Measurements from ENCODE around the gene BACH2.

BACH2 gene

DNA sequence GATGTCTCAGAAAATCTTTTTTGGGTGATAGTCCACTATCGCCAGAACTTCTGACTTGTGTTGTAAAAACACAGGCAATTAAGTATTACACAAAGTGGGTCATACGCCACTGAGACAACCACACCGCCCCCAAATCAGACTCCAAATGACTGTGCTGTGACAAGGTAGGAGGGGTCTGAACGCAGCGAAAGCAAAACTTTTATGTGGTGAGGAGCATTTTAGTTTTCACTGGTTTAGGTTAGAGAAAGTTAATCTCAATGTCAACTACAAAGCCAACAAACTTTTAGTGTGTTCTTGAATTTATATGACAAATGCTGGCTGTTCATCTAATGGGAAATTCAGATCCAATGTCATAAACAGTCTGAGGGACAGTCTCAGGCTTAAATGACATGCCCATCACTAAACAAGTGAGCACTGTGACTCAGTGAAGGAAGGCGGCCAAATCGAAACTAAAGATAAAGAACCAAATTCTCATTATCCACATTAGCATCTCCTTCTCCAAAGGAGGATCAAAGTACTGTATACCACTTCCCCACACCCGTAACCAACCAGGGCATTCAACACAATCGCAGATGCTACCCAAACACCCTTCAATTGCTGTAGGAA lies 215.7 kb downstream of the BACH2 start:
- Histone ChIP-seq H3K27ac (ENCODE audit: low read depth, low read length) (no peak overlapping the region), H3K36me3 (ENCODE audit: insufficient read depth, low read length) (no peaks in the 10 kb centered on the region), H2AFZ (ENCODE audit: low read length, unreplicated experiment) (no peak overlapping the region), H3K4me3 (ENCODE audit: low read depth, low read length) (no peak overlapping the region), H3K79me2 (ENCODE audit: control insufficient read depth, insufficient read depth, low read length, unreplicated experiment) (no peaks in the 10 kb centered on the region), H3K27me3 (ENCODE audit: insufficient read depth, low read length) (peaks cover 17% of the 10 kb centered on the region), H3K4me1 (ENCODE audit: control insufficient read depth, insufficient read depth, low read length, unreplicated experiment) (no peaks in the 10 kb centered on the region)

DNA sequence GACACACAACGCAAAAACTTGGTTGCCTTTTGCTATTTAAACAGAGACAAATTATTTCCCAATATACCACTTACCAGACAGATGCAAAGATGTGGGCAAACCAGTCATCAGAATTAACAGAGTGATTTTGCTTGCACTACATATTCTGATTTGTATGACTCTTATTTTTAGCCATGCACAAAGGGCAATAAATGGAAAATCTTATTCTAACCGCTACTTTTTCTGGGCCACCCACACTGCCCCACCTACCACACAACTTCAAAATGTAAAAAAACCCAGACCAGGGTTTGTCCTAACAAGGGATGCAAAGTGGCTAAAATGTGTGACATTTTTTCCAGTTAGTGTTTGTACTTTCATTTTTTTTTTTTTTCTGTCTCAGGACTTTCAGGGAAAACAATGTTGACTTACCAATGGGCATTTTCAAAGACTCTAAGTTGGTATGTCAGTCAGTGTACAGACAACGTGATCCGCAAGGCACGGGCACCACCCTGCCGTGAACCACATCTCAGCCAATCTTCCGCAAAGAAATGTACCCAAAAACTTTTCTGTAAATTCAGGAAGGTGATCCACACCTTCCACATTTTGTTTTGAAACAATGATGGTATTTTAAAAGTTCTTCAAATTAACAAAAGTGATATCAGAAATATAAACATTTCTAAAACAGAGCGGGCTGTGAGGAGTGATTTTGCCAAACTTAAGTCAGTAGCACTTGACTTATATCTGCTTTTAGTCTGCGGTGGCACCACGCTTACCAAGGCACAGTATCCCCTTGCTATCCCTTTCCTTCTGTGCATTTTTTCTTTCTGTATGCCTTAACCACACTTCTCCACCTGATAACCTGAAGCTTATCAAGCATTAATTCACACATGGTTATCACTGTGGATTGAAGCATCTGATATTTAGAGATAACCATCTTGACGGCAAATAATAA lies 216.8 kb downstream of the BACH2 start:
- no peaks in the 10 kb centered on the region for H3K79me2 ChIP-seq (ENCODE audit: control insufficient read depth, insufficient read depth, low read length, unreplicated experiment)

DNA sequence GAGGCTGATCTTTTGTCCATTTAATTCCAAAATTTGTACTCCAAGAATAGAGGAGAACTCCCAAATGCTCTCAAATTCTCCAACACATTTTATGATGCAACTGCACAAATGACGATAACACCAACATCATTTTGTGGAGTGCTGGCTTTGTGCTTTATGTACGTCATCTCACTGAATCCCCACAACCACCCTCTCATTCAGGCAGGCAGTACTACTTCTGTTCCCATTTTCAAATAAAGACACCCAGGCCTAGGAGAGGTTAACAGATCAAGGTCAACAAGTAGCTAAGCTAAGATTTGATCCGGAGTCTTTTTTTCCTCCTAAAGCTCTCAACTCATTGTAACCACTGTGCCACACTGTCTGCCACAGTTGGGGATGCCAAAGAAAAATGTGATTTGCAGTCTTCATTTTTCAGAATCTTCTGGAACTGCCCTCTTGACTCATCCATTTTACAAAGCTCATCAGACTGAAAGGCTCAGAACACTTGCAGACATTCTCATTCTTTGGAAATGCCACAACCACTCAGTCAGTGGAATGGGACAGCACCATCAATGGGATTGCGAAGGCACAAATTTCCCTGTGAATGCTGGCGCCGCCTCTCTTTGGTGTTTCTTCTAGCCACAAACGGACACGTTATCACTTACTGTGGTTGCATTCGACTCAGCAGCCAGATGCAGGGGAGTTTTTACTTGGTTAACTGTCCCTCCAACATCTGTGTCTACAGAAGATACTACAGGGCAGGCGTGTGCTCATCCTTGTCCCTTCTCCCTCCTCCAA lies 217.9 kb downstream of the BACH2 start:
- no peak overlapping the region for H3K27ac ChIP-seq (ENCODE audit: low read depth, low read length)
- no peaks in the 10 kb centered on the region for H3K36me3 ChIP-seq (ENCODE audit: insufficient read depth, low read length)
- no peak overlapping the region for H3K4me3 ChIP-seq (ENCODE audit: low read depth, low read length)
- H3K79me2 ChIP-seq (ENCODE audit: control insufficient read depth, insufficient read depth, low read length, unreplicated experiment): no peaks in the 10 kb centered on the region
- H3K4me1 ChIP-seq (ENCODE audit: control insufficient read depth, insufficient read depth, low read length, unreplicated experiment): no peaks in the 10 kb centered on the region
- H3K27me3 ChIP-seq (ENCODE audit: insufficient read depth, low read length): peaks cover 37% of the 10 kb centered on the region
- H2AFZ ChIP-seq (ENCODE audit: low read length, unreplicated experiment): no peak overlapping the region

More for the DNA sequence above, 216.8 kb downstream of the BACH2 start:
- Histone ChIP-seq H3K4me1 (ENCODE audit: control insufficient read depth, insufficient read depth, low read length, unreplicated experiment) (no peaks in the 10 kb centered on the region), H3K4me3 (ENCODE audit: low read depth, low read length) (no peak overlapping the region), H3K36me3 (ENCODE audit: insufficient read depth, low read length) (no peaks in the 10 kb centered on the region), H3K27ac (ENCODE audit: low read depth, low read length) (no peak overlapping the region), H2AFZ (ENCODE audit: low read length, unreplicated experiment) (no peak overlapping the region), H3K27me3 (ENCODE audit: insufficient read depth, low read length) (peaks cover 28% of the 10 kb centered on the region)

DNA sequence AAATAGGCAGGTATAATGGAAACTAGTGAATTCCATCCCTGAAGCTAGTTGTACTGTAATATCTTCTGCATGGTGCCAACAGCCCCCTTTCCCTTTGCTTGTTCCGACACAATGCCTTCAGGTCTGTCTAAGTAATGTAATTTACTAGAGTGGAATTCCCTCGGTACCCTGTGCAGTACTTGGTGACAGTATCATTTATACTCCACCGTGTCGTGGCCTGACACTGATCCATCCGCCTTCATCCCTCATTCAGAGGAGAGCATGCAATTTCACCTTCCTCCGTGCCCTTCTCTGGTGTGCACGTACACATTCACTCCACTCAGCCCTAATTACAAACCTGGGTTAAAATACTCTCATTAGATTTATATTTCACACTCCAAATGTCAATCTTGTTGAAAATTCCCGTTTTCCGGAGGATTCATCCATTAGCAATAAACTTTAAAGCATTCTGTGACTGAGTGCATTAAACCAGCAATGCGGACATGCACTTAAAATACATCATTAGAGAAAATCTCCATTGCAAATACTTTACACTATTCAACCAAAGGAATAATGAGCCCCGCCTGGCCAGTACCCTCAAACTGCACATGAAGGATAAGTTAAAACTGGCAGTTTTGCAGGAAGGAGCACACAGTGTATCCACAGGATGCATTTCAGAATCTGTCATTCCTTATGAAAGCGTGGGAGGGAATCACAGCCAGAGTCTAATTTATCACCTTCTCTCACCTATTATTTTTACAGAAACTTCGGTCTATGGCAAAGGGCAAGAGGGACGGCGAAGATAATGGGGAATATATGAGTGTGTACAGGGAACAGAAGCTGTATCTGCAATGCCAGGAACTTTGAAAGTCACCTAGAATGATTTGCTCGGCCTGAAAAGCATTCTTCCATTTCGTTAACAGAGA lies 219.9 kb downstream of the BACH2 start:
- Histone ChIP-seq H3K4me3 (ENCODE audit: low read depth, low read length) (no peak overlapping the region), H2AFZ (ENCODE audit: low read length, unreplicated experiment) (no peak overlapping the region), H3K27ac (ENCODE audit: low read depth, low read length) (no peak overlapping the region), H3K79me2 (ENCODE audit: control insufficient read depth, insufficient read depth, low read length, unreplicated experiment) (no peaks in the 10 kb centered on the region), H3K27me3 (ENCODE audit: insufficient read depth, low read length) (peaks cover 48% of the 10 kb centered on the region), H3K4me1 (ENCODE audit: control insufficient read depth, insufficient read depth, low read length, unreplicated experiment) (no peaks in the 10 kb centered on the region), H3K36me3 (ENCODE audit: insufficient read depth, low read length) (no peaks in the 10 kb centered on the region)

DNA sequence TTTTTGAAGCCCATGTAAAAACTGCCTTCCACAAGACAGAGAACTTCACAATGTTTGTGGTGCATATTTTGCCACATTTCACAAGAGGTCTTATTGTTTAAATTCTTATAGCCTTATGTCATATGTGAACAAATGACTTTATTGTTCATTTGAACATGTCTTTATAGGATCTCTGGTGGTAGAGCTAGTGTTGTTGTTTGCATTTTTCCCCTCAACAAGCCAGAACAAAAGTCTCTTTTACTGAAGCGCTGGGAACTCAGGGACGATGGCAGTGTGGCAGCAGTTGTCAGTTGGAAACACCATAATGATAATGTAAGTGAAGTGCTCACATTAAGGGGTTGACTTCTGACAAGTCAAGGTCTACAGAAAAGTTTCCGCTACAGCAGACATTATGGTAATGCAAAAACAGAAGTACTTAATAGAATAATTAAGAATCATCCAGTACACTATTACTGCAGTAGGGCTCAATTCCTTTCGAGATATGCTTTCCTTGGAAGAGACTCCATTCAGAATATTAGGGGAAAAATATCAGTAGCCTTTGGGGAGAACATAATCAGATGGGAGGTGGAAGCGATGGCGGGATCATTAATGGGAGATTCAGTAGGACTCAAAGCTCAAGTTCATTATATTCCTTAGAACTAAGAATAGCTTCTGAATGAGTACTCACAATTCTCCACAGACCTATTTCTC lies 222.3 kb downstream of the BACH2 start:
- Histone ChIP-seq H2AFZ (ENCODE audit: low read length, unreplicated experiment) (no peak overlapping the region), H3K27me3 (ENCODE audit: insufficient read depth, low read length) (peaks cover 46% of the 10 kb centered on the region)

DNA sequence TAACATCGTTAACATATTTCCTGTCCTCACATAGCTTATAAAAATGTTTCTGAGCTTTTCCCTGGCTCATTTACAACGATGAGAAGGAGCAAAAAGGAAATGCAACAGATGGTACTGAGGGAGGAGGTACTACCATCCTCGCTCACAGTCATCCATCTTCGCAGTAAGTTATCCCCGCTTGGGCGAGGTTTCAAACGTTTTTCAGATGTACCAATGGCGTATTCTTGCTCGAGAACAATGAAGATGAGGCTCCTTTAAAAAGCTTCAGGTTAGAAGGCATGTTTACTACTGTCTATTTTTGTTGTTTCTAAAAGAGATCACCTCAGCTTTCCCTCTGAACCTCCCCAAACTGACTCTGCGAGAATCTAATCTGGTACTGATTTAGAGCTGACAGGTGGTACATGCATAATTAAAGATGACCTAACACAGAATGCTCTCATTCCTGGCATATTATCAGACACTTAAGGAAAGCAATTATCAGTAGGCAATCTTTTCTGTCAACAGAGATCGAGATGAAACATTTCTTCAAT lies 223.6 kb downstream of the BACH2 start:
- H3K36me3 ChIP-seq (ENCODE audit: insufficient read depth, low read length): no peaks in the 10 kb centered on the region
- H3K4me1 ChIP-seq (ENCODE audit: control insufficient read depth, insufficient read depth, low read length, unreplicated experiment): peaks cover 14% of the 10 kb centered on the region
- H3K27me3 ChIP-seq (ENCODE audit: insufficient read depth, low read length): peaks cover 46% of the 10 kb centered on the region
- H2AFZ ChIP-seq (ENCODE audit: low read length, unreplicated experiment): no peak overlapping the region
- H3K79me2 ChIP-seq (ENCODE audit: control insufficient read depth, insufficient read depth, low read length, unreplicated experiment): no peaks in the 10 kb centered on the region
- no peak overlapping the region for H3K4me3 ChIP-seq (ENCODE audit: low read depth, low read length)
- no peak overlapping the region for H3K27ac ChIP-seq (ENCODE audit: low read depth, low read length)

More for the DNA sequence above, 222.3 kb downstream of the BACH2 start:
- Histone ChIP-seq H3K4me3 (ENCODE audit: low read depth, low read length) (no peak overlapping the region), H3K36me3 (ENCODE audit: insufficient read depth, low read length) (no peaks in the 10 kb centered on the region), H3K4me1 (ENCODE audit: control insufficient read depth, insufficient read depth, low read length, unreplicated experiment) (peaks cover 2% of the 10 kb centered on the region), H3K79me2 (ENCODE audit: control insufficient read depth, insufficient read depth, low read length, unreplicated experiment) (no peaks in the 10 kb centered on the region), H3K27ac (ENCODE audit: low read depth, low read length) (no peak overlapping the region)

DNA sequence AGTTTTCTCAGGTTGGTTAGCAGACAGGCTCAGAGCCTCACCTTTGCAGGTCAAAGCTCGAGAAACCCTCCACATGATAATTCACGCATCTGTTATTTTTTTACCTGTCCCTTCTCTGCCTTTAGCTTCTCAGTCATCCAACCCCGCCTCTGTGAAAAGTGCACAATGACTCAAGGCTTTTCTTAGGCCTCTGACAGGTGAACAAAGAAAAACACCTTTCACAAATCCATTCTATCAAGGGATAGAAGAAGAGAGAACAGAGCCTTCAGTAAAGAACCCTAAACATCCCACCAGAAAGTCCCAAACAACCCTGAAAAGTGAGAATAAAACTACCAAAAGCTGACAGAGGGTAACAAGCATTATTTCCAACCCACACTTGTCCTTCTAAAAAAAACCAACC lies 224.1 kb downstream of the BACH2 start:
- H3K36me3 ChIP-seq (ENCODE audit: insufficient read depth, low read length): no peaks in the 10 kb centered on the region
- H3K27ac ChIP-seq (ENCODE audit: low read depth, low read length): no peak overlapping the region
- peaks cover 17% of the 10 kb centered on the region for H3K4me1 ChIP-seq (ENCODE audit: control insufficient read depth, insufficient read depth, low read length, unreplicated experiment)
- H3K4me3 ChIP-seq (ENCODE audit: low read depth, low read length): no peak overlapping the region
- no peaks in the 10 kb centered on the region for H3K79me2 ChIP-seq (ENCODE audit: control insufficient read depth, insufficient read depth, low read length, unreplicated experiment)
- no peak overlapping the region for H2AFZ ChIP-seq (ENCODE audit: low read length, unreplicated experiment)
- H3K27me3 ChIP-seq (ENCODE audit: insufficient read depth, low read length): peaks cover 46% of the 10 kb centered on the region

DNA sequence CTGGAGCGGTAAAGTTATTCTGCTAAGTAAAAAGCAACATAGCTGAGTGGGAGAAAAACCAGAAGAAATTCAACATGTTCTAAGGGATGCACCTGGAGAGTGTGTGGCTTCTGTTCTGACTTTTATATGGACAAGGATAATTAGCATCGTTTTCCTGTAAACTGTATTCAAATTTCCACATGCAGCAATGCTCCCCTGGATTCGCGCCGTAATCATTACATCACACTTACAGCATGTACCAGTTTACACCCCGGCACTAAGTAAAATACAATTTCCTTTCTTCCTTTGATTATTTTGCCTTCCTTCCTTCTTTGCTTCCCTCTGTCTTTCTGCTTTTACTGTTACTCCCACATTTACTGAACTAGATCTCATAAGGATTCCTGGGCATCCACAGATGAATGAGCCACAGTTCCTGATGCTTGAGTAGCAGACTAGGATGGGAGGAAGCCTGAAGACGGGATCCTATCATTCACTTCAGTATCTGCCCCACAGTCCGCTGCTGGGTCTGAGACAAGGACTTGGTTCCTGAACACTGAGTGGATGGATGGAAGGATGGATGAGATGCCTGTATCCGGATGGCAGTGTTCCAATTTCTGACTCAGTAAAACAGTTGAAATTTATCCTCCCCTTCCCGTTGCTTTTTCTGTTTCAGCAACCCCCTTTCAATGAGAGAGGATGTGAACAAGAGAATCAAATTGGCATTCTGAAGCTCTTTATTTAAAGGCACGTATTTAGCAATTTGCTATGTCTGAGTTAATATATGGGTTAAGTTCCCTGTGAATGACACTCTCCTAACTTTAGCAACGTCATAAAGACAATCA lies 227.7 kb downstream of the BACH2 start:
- Histone ChIP-seq H3K4me3 (ENCODE audit: low read depth, low read length) (no peak overlapping the region), H3K27me3 (ENCODE audit: insufficient read depth, low read length) (peaks cover 11% of the 10 kb centered on the region), H3K79me2 (ENCODE audit: control insufficient read depth, insufficient read depth, low read length, unreplicated experiment) (no peaks in the 10 kb centered on the region), H3K36me3 (ENCODE audit: insufficient read depth, low read length) (no peaks in the 10 kb centered on the region), H2AFZ (ENCODE audit: low read length, unreplicated experiment) (no peak overlapping the region), H3K4me1 (ENCODE audit: control insufficient read depth, insufficient read depth, low read length, unreplicated experiment) (peaks cover 17% of the 10 kb centered on the region), H3K27ac (ENCODE audit: low read depth, low read length) (no peak overlapping the region)

DNA sequence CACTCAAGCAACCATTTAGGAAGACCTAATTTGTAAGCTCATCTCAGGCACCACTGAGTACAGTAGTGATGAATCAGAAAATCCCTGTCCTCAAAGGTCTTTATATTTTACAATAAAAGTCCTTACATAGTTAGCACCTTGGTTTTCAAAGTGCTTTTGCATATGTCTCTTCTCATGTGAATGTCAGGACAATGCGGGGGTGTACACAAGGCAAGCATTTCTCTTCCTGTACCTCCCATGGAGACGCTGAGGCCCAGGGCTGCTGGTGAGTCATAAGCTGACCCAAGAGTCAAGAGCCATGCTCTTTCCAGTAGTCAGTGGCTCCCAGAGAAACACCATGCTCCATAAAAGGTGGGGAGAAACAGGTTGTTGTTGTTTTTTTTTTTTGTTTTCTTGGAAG lies 228.4 kb downstream of the BACH2 start:
- peaks cover 17% of the 10 kb centered on the region for H3K4me1 ChIP-seq (ENCODE audit: control insufficient read depth, insufficient read depth, low read length, unreplicated experiment)
- H3K4me3 ChIP-seq (ENCODE audit: low read depth, low read length): no peak overlapping the region
- no peaks in the 10 kb centered on the region for H3K79me2 ChIP-seq (ENCODE audit: control insufficient read depth, insufficient read depth, low read length, unreplicated experiment)
- H2AFZ ChIP-seq (ENCODE audit: low read length, unreplicated experiment): no peak overlapping the region
- H3K27ac ChIP-seq (ENCODE audit: low read depth, low read length): no peak overlapping the region
- H3K27me3 ChIP-seq (ENCODE audit: insufficient read depth, low read length): peaks cover 8% of the 10 kb centered on the region
- H3K36me3 ChIP-seq (ENCODE audit: insufficient read depth, low read length): no peaks in the 10 kb centered on the region
